Large intestine (tissue), 3 donors: Measurements from ENCODE around the gene SDHAF1. TPM values are rescaled to one million over a fixed set of nuclear protein-coding genes. Genes with fewer than 3 reads are reported as not detected.

Experiments used
- DNase-seq, 2 donors: peaks; one replicate each; pipeline versions ENCODE4 v3.0.0 to v3.0.0-alpha.2; 2013
- H3K27ac ChIP-seq: one replicate; pipeline ENCODE4 v1.5.1; 2013; ENCODE audit warnings: low read length
- H3K27me3 ChIP-seq: 2 replicates; pipeline ENCODE4 v1.6.1; 2013; ENCODE audit warnings: low read length; ENCODE audit not compliant: control insufficient read depth, insufficient read depth
- H3K36me3 ChIP-seq: 2 replicates; pipeline ENCODE4 v1.6.1; 2013; ENCODE audit warnings: low read length; ENCODE audit not compliant: control insufficient read depth, insufficient read depth
- H3K4me1 ChIP-seq: one replicate; pipeline ENCODE4 v1.6.1; 2013; ENCODE audit warnings: low read length; ENCODE audit not compliant: control insufficient read depth, insufficient read depth
- H3K4me3 ChIP-seq: one replicate; pipeline ENCODE4 v1.5.1; 2013; ENCODE audit warnings: low read length
- H3K9me3 ChIP-seq: one replicate; pipeline ENCODE4 v1.6.1; 2013; ENCODE audit warnings: mild to moderate bottlenecking, low read depth, low read length, moderate library complexity; ENCODE audit not compliant: control insufficient read depth
- WGBS: methylation state at CpG from one replicate; pipeline ENCODE4 v1.1.5; 2013; ENCODE audit warnings: low lambda C conversion rate; ENCODE audit not compliant: insufficient coverage; 5-methylcytosine and 5-hydroxymethylcytosine counted together
- polyA plus RNA-seq: library from polyadenylated mRNA; unstranded; fragments of 120-200 nt; gene quantifications from one replicate; pipeline ENCODE4 v1.2.1, GENCODE V29; 2013

The SDHAF1 gene
- polyA plus RNA-seq, 1 donor: 23.4 TPM

DNA sequence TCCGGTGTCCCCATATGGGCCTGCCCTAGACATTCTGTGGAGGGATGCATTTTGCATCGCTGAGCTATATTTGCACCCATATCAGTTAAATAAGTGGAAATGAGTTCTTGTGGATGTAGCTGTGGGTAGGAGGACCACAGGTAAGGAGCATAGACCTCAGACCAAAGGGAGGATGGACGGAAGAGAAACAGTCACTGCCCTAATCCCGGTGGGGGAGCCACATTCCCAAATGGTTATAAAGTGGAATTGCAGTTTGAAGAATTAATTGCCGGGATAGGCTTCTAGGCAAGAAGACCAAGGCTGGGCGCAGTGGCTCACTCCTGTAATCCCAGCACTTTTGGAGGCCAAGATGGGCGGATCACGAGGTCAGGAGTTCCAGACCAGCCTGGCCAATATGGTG is 1.8 kb downstream of the SDHAF1 start:
- Histone ChIP-seq H3K4me1 (peaks cover 12% of the 10 kb centered on the region), H3K4me3 (no peak overlapping the region)

DNA sequence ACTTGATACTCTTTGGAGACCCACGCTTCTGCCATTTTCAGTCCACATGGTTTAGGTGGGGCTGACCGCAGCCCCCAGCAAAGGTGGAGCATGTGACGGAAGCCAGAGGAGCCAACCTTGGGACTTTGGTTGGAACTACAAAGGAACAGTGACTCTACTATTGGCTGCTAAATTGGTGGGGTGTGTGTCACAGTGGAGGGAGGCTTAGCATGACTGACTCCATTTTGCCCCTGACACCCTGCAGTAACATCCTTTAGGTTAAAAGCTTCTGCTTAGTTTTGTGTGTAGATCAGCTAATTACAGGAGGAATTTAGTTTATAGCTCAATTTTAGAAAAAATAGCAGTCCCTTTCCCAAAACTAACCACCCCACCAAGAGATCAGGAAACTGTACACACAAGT is 6.6 kb downstream of the SDHAF1 start:
- no CpG with 5 or more reads among the region's 3 CpGs for WGBS
- no peaks in the 10 kb centered on the region for H3K9me3 ChIP-seq
- DNase-seq: no peak
- peaks cover 37% of the 10 kb centered on the region for H3K36me3 ChIP-seq
- H3K27me3 ChIP-seq: no peaks in the 10 kb centered on the region
- no peak overlapping the region for H3K27ac ChIP-seq
- H3K4me3 ChIP-seq: no peak overlapping the region
- H3K4me1 ChIP-seq: no peaks in the 10 kb centered on the region

More for the DNA sequence above, 1.8 kb downstream of the SDHAF1 start:
- H3K9me3 ChIP-seq: no peaks in the 10 kb centered on the region
- no peaks in the 10 kb centered on the region for H3K27me3 ChIP-seq
- no peak for DNase-seq
- WGBS: no CpG with 5 or more reads among the region's 8 CpGs
- H3K36me3 ChIP-seq: peaks cover 23% of the 10 kb centered on the region
- H3K27ac ChIP-seq: no peak overlapping the region

DNA sequence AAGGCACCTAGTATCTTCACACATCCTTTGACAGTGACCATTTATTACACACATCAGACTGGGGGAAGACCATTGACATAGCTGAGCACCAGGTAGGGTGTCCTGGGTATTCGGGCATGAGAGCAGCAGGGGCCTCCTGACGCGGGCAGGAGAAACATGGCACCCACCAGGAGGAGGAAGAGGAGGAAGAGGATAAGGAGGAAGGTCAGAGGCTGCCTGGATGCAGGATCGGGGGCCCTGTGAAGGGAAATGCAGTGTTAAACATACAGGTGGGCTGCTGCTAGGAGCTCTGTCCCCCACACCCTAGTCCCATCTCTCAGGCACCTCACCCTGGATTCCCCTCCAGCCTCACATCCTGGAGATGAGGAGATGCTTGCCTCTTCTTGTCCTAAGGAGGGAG is 8.3 kb downstream of the SDHAF1 start:
- DNase-seq: no peak
- H3K9me3 ChIP-seq: no peaks in the 10 kb centered on the region
- H3K4me3 ChIP-seq: no peak overlapping the region
- no peaks in the 10 kb centered on the region for H3K27me3 ChIP-seq
- no peaks in the 10 kb centered on the region for H3K4me1 ChIP-seq
- no peak overlapping the region for H3K27ac ChIP-seq
- H3K36me3 ChIP-seq: peaks cover 30% of the 10 kb centered on the region
- WGBS: no CpG with 5 or more reads among the region's 4 CpGs

DNA sequence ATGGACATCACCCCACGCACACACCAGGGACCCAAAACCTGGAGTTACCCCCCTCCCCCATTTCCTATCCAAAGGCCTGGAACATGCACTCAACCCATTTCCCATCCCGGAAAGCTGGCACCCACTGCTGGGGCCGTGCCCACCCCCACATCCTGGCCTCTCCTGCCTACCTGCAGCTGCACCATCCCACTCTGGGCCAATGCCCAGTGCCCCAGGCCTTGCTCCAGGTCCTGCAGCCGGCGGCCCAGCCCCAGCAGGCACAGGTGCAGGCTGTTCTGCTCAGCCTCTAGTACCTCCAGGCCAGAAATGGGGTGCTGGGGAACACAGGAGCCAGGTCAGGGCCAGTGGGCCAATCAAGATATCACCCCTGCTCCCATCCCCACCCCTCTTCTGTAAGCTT is 12.0 kb downstream of the SDHAF1 start:
- no peak for DNase-seq
- no CpG with 5 or more reads among the region's 5 CpGs for WGBS

DNA sequence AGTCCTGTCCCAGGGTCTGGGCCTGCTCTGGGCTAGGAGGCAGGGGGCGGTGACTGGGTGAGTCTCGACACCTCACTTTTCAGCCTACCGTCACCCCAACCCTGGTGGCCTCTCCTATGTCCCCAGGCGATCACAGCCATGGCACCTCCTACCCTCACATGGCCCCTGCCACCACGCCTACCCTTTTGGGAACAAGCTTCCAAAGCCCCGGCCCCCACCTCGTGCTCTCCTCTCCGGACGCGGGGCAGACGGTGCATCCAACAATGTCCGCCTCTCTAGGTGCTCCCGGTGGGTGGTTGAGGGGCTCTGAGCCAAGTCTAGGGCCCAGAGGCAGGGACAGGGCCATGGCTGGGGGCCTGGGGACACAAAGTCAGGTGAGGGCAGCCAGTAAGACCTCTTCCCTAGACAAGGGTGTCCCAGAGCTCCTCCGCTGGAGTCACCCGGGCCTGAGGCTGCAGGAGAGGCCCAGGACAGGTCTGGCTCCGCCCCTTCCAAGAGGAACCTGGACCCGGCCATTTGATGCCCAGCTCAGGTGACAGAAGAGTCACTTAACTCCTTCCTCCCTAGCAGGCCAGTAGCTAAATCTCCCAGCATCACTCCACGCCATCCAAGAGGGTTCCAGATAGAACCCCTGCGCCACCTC is 13.5 kb downstream of the SDHAF1 start, which contains the start of gene SYNE4:
TSS of gene SYNE4 (minus strand) at position 478 of the 643 bp plus-strand sequence. CDS start at position 346, 132 bp downstream.
- Histone ChIP-seq H3K27me3 (no peaks in the 10 kb centered on the region), H3K27ac (peak within 1 kb of the TSS; percentile 54), H3K4me1 (peaks cover 9% of the 10 kb centered on the region), H3K9me3 (no peaks in the 10 kb centered on the region), H3K36me3 (peaks cover 8% of the 10 kb centered on the region), H3K4me3 (peak within 1 kb of the TSS; percentile 50)
- peak; percentile 75 to 88 for DNase-seq
- WGBS: no CpG with 5 or more reads among the region's 19 CpGs

More for the DNA sequence above, 12.0 kb downstream of the SDHAF1 start:
- Histone ChIP-seq H3K27me3 (no peaks in the 10 kb centered on the region), H3K27ac (no peak overlapping the region), H3K4me3 (no peak overlapping the region), H3K9me3 (no peaks in the 10 kb centered on the region), H3K4me1 (peaks cover 9% of the 10 kb centered on the region), H3K36me3 (peaks cover 14% of the 10 kb centered on the region)

DNA sequence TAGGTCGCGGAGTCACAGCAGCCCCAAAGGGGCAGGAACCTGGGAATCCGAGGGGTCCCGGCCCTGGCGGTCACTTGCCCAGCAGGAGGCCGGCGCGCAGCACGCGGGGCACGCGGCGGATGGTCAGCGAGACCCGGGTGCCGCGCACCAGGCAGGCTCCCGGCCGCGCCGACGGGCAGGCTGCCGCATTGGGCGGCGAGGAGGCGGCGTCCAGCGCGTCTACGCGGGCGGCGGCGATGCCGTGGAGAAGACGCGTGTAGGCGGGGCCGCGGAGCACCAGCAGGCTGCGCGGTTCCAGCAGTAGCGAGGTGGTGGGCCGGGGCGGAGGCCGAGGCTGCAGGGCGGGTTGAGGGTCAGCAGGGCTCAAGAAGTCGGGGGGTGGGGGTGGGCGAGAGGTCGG is 14.2 kb downstream of the SDHAF1 start:
- Histone ChIP-seq H3K36me3 (peaks cover 8% of the 10 kb centered on the region), H3K4me1 (peaks cover 9% of the 10 kb centered on the region), H3K9me3 (no peaks in the 10 kb centered on the region), H3K27me3 (no peaks in the 10 kb centered on the region), H3K4me3 (peak overlapping the region; percentile 50), H3K27ac (peak overlapping the region; percentile 54)
- DNase-seq: peak; percentile 57 to 68
- WGBS: no CpG with 5 or more reads among the region's 50 CpGs

DNA sequence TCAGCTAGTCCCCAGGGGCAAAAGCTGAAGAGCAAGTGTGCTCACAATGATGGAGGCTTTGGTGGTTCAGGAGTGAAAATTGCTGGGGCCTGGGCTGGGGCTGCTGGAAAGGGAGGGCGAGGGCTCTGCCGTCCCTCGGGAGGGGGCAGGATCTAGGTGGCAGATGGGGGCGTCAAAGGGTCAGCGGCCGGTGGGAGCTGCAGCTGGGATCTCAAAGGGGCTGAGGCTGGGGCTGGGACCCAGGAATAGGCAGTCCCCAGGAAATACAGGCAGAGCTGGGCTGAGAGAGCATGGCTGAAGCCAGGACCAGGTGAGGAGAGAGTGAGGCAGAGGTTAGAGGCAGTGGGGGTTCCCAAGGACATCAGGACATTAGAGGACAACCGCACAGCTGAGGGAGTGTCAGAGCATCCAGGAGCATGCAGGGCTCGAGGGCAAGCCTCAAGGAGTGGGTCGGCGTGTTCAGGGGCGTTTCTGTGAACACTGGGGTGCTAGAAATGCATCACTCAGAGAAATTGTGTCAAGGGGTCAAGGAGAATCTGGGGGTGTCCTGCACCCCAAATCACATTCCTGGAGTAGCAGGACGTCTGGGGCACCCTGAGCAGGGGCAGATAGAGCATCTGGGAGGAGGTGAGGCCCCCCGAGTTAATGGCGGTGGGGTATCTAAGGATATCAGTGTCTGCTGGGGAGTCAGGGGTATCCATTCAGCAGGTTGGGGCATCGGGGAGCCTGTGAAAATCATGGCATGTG is 14.8 kb downstream of the SDHAF1 start:
- H3K4me1 ChIP-seq: peaks cover 9% of the 10 kb centered on the region
- H3K27ac ChIP-seq: no peak overlapping the region
- no peaks in the 10 kb centered on the region for H3K27me3 ChIP-seq
- peaks cover 4% of the 10 kb centered on the region for H3K36me3 ChIP-seq
- no peak for DNase-seq
- peak overlapping the region; percentile 19 for H3K4me3 ChIP-seq
- no CpG with 5 or more reads among the region's 15 CpGs for WGBS
- no peaks in the 10 kb centered on the region for H3K9me3 ChIP-seq

DNA sequence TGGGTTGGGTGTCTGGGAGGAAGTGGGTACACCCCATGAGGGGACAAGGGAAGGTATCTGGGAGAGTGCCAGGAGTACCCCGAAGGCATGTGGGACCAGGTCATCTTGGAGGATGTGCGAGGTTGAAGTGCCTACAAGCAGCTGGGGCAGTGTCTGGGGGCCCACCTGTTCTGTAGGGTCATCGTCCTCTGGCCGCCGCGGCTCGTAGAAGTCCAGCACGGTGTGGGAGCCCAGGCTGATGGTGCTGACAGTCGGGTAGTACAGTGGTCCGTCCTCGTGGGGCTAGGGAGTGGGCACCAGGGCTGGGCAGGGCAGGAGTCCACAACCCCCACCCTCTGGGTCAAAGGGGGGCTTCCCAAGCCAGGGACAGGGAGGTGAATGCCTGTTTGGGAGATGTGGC is 15.4 kb downstream of the SDHAF1 start:
- H3K4me1 ChIP-seq: peaks cover 9% of the 10 kb centered on the region
- peaks cover under 1% of the 10 kb centered on the region for H3K36me3 ChIP-seq
- H3K9me3 ChIP-seq: no peaks in the 10 kb centered on the region
- DNase-seq: no peak
- H3K4me3 ChIP-seq: no peak overlapping the region
- no CpG with 5 or more reads among the region's 11 CpGs for WGBS
- H3K27me3 ChIP-seq: no peaks in the 10 kb centered on the region
- no peak overlapping the region for H3K27ac ChIP-seq

DNA sequence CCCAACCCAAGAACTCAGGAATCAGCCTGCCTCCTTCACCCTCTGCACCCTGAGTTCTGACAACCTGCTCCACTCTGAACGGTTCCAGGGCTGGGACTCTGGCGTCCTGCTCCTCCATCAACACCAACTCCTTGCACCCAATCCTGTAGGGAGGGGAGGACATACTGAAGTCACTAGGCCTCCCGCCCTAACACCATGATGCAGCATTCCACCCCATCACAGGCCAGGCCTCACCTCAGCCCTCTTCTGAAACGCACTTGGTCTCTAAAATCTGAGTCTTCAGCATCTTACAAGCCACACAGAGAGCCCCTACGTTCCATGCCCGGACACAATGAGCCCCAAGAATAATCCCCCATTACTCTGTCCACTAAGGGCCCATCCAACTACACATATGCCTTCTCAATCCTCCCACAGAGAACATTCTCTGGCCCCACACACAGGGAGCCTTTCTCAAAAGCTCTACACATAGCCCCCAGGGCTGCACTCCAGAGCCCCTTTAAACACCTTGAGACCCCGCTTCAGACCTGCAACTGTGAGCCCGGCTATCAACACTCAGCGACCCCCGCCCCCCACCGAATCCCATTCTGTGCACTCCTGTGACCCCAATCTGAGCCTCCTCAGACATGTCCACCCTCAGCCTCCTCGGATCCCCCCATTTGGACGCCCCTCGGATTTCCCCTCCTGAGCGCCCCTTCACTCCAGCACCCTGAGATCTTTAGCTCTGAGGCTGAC is 18.5 kb downstream of the SDHAF1 start:
- no peak for DNase-seq
- peak overlapping the region; percentile 69 for H3K4me3 ChIP-seq
- no peaks in the 10 kb centered on the region for H3K27me3 ChIP-seq
- peaks cover 15% of the 10 kb centered on the region for H3K36me3 ChIP-seq
- H3K27ac ChIP-seq: peak overlapping the region; percentile 11
- WGBS: no CpG with 5 or more reads among the region's 15 CpGs
- H3K4me1 ChIP-seq: peaks cover 9% of the 10 kb centered on the region
- no peaks in the 10 kb centered on the region for H3K9me3 ChIP-seq
